GM12878 (cell line): Measurements from ENCODE around the gene CGB5. TPM values are rescaled to one million over a fixed set of nuclear protein-coding genes. Genes with fewer than 3 reads are reported as not detected.
"Not testable (repeated sequence)": the region's sequence is repeated elsewhere in the genome, so short reads cannot be mapped to it uniquely, and the experiment has no call there.

Experiments
- ATAC-seq: fragments of 200-7000 bp; cut with Tn5 transposase; 3 replicates; pipeline ENCODE4 v1.9.1; 2020; ENCODE audit warnings: mild to moderate bottlenecking, moderate library complexity
- BruUV-seq: library from RNA; stranded (reverse); fragments of 400-500 nt; replicated peaks from 2 replicates; lab custom pipeline; 2021; lab: Mats Ljungman, UMichigan
- CTCF ChIA-PET: fragments of 300-600 bp; sonication (Branson Sonifier 250); formaldehyde crosslinking; extraction: SDS; loops from one replicate; lab custom pipeline; 2021; ENCODE audit warnings: inconsistent platforms; lab: Yijun Ruan, JAX
- POLR2A ChIA-PET: fragments of 350-600 bp; formaldehyde crosslinking; extraction: SDS; loops from one replicate; lab custom pipeline; 2021; ENCODE audit warnings: inconsistent platforms; lab: Charles Lee
- RAD21 ChIA-PET: fragments of 300-600 bp; sonication (Branson Sonifier 250); formaldehyde crosslinking; loops from one replicate; lab custom pipeline; 2023; ENCODE audit warnings: antibody characterized with exemption; ENCODE audit not compliant: unreplicated experiment; lab: Charles Lee
- SMC1A ChIA-PET: fragments of 300-600 bp; sonication (Branson Sonifier 250); formaldehyde crosslinking; loops from one replicate; lab custom pipeline; 2023; ENCODE audit not compliant: unreplicated experiment, uncharacterized antibody; lab: Charles Lee
- DNase-seq: peaks from one replicate; pipeline ENCODE4 v3.0.0-alpha.2; 2011; ENCODE audit warnings: low read depth, low spot score
- FAIRE-seq: peaks from 3 replicates; lab custom pipeline; 2011; peaks lifted over from hg19 to GRCh38; lab: Jason Lieb, UNC
- H2AFZ ChIP-seq: 2 replicates; pipeline ENCODE4 v1.6.0; 2011; ENCODE audit warnings: low read depth, low read length, control low read depth; ENCODE audit not compliant: control insufficient read depth
- H3K27ac ChIP-seq: 2 replicates; pipeline ENCODE4 v1.5.1; 2011; ENCODE audit warnings: control low read depth; ENCODE audit not compliant: control insufficient read depth, insufficient read depth
- H3K27me3 ChIP-seq, 2 experiments: replicated peaks in 1 of 2; 2 replicates each; pipeline versions ENCODE4 v1.6.0 to v1.6.1; 2011; ENCODE audit warnings: low read length in 1 of 2; ENCODE audit not compliant: control insufficient read depth in 2 of 2, insufficient read depth in 2 of 2
- H3K36me3 ChIP-seq, 2 experiments: 2 replicates each; pipeline ENCODE4 v1.5.1; 2011; ENCODE audit warnings: low read length in 1 of 2; ENCODE audit not compliant: control insufficient read depth in 2 of 2, insufficient read depth in 2 of 2
- H3K4me1 ChIP-seq: 2 replicates; pipeline ENCODE4 v1.6.1; 2011; ENCODE audit warnings: mild to moderate bottlenecking, low read length, moderate library complexity, mixed read lengths; ENCODE audit not compliant: control insufficient read depth, insufficient read depth
- H3K4me2 ChIP-seq: 2 replicates; pipeline ENCODE4 v1.6.0; 2011; ENCODE audit warnings: control low read depth; ENCODE audit not compliant: control insufficient read depth, insufficient read depth
- H3K4me3 ChIP-seq: fragments of 200-600 bp; sonication (generic); 2 replicates; pipeline ENCODE4 v1.5.1; 2016
- H3K79me2 ChIP-seq: 2 replicates; pipeline ENCODE4 v1.6.0; 2011; ENCODE audit warnings: low read length; ENCODE audit not compliant: control insufficient read depth, insufficient read depth
- H3K9ac ChIP-seq: 2 replicates; pipeline ENCODE4 v1.8.0; 2011; ENCODE audit warnings: low read length, control low read depth, mixed read lengths; ENCODE audit not compliant: control insufficient read depth, insufficient read depth
- H3K9me3 ChIP-seq: replicated peaks from 3 replicates; pipeline ENCODE4 v1.5.1; 2011; ENCODE audit warnings: mild to moderate bottlenecking, low read length; ENCODE audit not compliant: control insufficient read depth, insufficient read depth
- H4K20me1 ChIP-seq: 2 replicates; pipeline ENCODE4 v1.6.0; 2011; ENCODE audit not compliant: control insufficient read depth, insufficient read depth
- POLR2AphosphoS2 ChIP-seq: IDR thresholded peaks from 2 replicates; pipeline ENCODE4 v1.6.1; 2011; ENCODE audit warnings: low read depth, mild to moderate bottlenecking, low read length, improper control_type of control experiment, moderate library complexity
- POLR2AphosphoS5 ChIP-seq: IDR thresholded peaks from 2 replicates; pipeline ENCODE4 v1.6.1; 2011; ENCODE audit warnings: mild to moderate bottlenecking, low read length, inconsistent platforms
- SMARCA5 ChIP-seq: fragments of 450-650 bp; IDR thresholded peaks from 2 replicates; pipeline ENCODE4 v1.6.1; 2017; ENCODE audit warnings: mild to moderate bottlenecking
- TARDBP ChIP-seq: IDR thresholded peaks from 2 replicates; pipeline ENCODE4 v1.6.1; 2016; ENCODE audit warnings: borderline replicate concordance
- YY1 ChIP-seq: IDR thresholded peaks from 2 replicates; pipeline ENCODE4 v1.6.1; 2011; ENCODE audit warnings: low read depth, mild to moderate bottlenecking, low read length
- ZNF207 ChIP-seq: fragments of 450-650 bp; IDR thresholded peaks from 2 replicates; pipeline ENCODE4 v1.6.1; 2014; ENCODE audit warnings: antibody characterized with exemption, mild to moderate bottlenecking, borderline replicate concordance
- WGBS: methylation state at CpG from one replicate; pipeline ENCODE4 v1.1.6; 2016; ENCODE audit warnings: low lambda C conversion rate; ENCODE audit not compliant: insufficient replicate concordance, insufficient coverage; ENCODE audit errors: missing lambda C conversion rate; 5-methylcytosine and 5-hydroxymethylcytosine counted together
- in situ Hi-C: fragments of 300-500 bp; cut with MboI; formaldehyde crosslinking; loops from 9 replicates; pipeline ENCODE4 v1.14.3; 2018; ENCODE audit warnings: mixed read lengths
- intact Hi-C: fragments of 100-400 bp; cut with micrococcal nuclease; formaldehyde crosslinking; loops from one replicate; pipeline ENCODE4 v1.14.2; 2022; ENCODE audit not compliant: unreplicated experiment
- polyA plus RNA-seq, 11 experiments: library from polyadenylated mRNA; depleted of rRNA in 4 of 11; unstranded in 6 of 11; stranded (reverse) in 5 of 11; fragments of >200 nt; fragmentation: Nextera tagmentation in 4 of 11; fragmentation: Illumina TruSeq in 1 of 11; extraction: Ambion mirVana in 4 of 11; extraction: Trizol in 1 of 11; gene quantifications; 1 replicate in 1 of 11; 2 replicates in 10 of 11; pipeline versions ENCODE4 v1.2.1 to v1.2.3, GENCODE V29; 2011 to 2016; ENCODE audit warnings: inconsistent platforms in 2 of 11, missing spikeins in 2 of 11, low read depth in 1 of 11
- total RNA-seq, 4 experiments: library from RNA; depleted of rRNA in 3 of 4; stranded (reverse); fragments of >200 nt in 3 of 4; fragmentation: Illumina TruSeq in 1 of 4; extraction: Trizol in 1 of 4; gene quantifications; 2 replicates each; pipeline versions ENCODE4 v1.2.1 to v1.2.3, GENCODE V29; 2013 to 2021
- TF ChIP-seq, protein P1 (sequence below): fragments of 450-650 bp; formaldehyde crosslinking; IDR thresholded peaks from 2 replicates; pipeline ENCODE4 v1.5.0; 2022; ENCODE audit warnings: mild to moderate bottlenecking, missing genetic modification characterization
- TF ChIP-seq, protein P2 (sequence below): IDR thresholded peaks from 2 replicates; pipeline ENCODE4 v1.6.1; 2012; ENCODE audit warnings: low read length, inconsistent platforms
- TF ChIP-seq, protein P3 (sequence below): fragments of 150-350 bp; IDR thresholded peaks from 2 replicates; pipeline ENCODE4 v1.6.1; 2016; ENCODE audit warnings: low read depth, low read length

The CGB5 gene
- total and polyA plus RNA-seq, 10 of the 15 experiments (the other 5 are each of a cell fraction or from before 2014, with no cell fraction given) = not detected

DNA sequence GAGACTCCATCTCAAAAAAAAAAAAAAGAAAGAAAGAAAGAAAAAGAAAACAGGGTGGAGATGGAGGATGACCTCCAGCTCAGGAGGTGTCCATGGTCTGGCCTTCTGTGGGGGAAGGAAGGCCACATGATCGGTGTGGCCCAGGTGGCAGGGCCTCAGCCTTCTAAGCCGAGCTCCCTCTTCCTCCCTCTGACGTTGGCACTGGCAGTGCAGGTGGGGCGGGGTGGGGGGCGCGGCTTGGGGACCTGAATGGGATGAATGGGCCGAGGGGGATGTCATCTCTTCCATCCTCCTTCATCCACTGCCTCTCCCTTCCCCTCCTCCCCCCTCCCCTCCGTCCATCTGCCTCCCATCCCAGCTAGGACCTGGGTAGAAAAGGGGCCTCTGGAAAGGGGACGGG lies 3.9 kb upstream of the CGB5 start:
- SMC1A ChIA-PET, H3K4me1 ChIP-seq, H3K27ac ChIP-seq, BruUV-seq, H4K20me1 ChIP-seq, FAIRE-seq, RAD21 ChIA-PET, H2AFZ ChIP-seq, H3K27me3 ChIP-seq, H3K4me2 ChIP-seq, DNase-seq, POLR2A ChIA-PET, H3K4me3 ChIP-seq, H3K9me3 ChIP-seq, intact Hi-C loops, H3K79me2 ChIP-seq, H3K9ac ChIP-seq, ATAC-seq, H3K36me3 ChIP-seq, CTCF ChIA-PET, in situ Hi-C loops: not testable (repeated sequence)
- 13% methylated on average over 7 of the region's 9 CpGs for WGBS

DNA sequence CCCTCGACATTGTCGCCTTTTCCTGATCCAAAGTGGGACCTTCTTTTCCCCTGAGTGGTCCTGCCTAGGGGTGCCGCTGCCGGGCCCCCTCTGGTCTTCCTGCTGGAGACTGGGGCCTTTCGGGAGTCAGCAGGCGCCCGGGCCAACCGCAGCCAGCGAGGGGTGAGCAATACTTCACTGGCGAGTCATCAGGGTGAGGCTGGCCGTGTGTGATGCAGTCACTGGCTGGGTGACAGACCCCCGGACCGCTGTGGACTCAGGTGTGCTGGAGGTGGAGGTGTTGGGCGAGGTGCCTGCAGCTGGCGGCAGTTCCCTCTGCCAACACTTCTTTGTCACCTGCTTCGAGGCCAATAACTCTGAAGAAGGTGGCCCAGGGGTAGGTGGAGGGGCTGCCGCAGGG lies 1.5 kb upstream of the CGB5 start:
- H3K4me1 ChIP-seq = no peaks in the 10 kb centered on the region
- H3K4me2 ChIP-seq = no peak overlapping the region
- no peak overlapping the region for H3K4me3 ChIP-seq
- in situ Hi-C loops = no loop called here
- ATAC-seq (no peak), DNase-seq (no peak), FAIRE-seq (no peak)
- CTCF ChIA-PET = no interaction called here
- H3K27ac ChIP-seq = no peak overlapping the region
- no peaks in the 10 kb centered on the region for H3K9me3 ChIP-seq
- H3K27me3 ChIP-seq = no peaks in the 10 kb centered on the region
- no TSS peak for BruUV-seq
- H3K9ac ChIP-seq = no peak overlapping the region
- POLR2A ChIA-PET = no interaction called here
- no peaks in the 10 kb centered on the region for H3K36me3 ChIP-seq
- H4K20me1 ChIP-seq = no peaks in the 10 kb centered on the region
- RAD21 ChIA-PET = no interaction called here
- H2AFZ ChIP-seq = no peak overlapping the region
- intact Hi-C loops = no loop called here
- SMC1A ChIA-PET = no interaction called here
- WGBS = 33% methylated on average over 17 of the region's 17 CpGs
- no peaks in the 10 kb centered on the region for H3K79me2 ChIP-seq
- TF ChIP-seq ZNF207 (no peak), TARDBP (no peak), YY1 (no peak), POLR2AphosphoS2 (no peak), SMARCA5 (no peak), POLR2AphosphoS5 (no peak)
- TF ChIP-seq, protein P1, sequence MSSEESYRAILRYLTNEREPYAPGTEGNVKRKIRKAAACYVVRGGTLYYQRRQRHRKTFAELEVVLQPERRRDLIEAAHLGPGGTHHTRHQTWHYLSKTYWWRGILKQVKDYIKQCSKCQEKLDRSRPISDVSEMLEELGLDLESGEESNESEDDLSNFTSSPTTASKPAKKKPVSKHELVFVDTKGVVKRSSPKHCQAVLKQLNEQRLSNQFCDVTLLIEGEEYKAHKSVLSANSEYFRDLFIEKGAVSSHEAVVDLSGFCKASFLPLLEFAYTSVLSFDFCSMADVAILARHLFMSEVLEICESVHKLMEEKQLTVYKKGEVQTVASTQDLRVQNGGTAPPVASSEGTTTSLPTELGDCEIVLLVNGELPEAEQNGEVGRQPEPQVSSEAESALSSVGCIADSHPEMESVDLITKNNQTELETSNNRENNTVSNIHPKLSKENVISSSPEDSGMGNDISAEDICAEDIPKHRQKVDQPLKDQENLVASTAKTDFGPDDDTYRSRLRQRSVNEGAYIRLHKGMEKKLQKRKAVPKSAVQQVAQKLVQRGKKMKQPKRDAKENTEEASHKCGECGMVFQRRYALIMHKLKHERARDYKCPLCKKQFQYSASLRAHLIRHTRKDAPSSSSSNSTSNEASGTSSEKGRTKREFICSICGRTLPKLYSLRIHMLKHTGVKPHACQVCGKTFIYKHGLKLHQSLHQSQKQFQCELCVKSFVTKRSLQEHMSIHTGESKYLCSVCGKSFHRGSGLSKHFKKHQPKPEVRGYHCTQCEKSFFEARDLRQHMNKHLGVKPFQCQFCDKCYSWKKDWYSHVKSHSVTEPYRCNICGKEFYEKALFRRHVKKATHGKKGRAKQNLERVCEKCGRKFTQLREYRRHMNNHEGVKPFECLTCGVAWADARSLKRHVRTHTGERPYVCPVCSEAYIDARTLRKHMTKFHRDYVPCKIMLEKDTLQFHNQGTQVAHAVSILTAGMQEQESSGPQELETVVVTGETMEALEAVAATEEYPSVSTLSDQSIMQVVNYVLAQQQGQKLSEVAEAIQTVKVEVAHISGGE = no peak
- TF ChIP-seq, protein P2, sequence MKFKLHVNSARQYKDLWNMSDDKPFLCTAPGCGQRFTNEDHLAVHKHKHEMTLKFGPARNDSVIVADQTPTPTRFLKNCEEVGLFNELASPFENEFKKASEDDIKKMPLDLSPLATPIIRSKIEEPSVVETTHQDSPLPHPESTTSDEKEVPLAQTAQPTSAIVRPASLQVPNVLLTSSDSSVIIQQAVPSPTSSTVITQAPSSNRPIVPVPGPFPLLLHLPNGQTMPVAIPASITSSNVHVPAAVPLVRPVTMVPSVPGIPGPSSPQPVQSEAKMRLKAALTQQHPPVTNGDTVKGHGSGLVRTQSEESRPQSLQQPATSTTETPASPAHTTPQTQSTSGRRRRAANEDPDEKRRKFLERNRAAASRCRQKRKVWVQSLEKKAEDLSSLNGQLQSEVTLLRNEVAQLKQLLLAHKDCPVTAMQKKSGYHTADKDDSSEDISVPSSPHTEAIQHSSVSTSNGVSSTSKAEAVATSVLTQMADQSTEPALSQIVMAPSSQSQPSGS = no peak
- TF ChIP-seq, protein P3, sequence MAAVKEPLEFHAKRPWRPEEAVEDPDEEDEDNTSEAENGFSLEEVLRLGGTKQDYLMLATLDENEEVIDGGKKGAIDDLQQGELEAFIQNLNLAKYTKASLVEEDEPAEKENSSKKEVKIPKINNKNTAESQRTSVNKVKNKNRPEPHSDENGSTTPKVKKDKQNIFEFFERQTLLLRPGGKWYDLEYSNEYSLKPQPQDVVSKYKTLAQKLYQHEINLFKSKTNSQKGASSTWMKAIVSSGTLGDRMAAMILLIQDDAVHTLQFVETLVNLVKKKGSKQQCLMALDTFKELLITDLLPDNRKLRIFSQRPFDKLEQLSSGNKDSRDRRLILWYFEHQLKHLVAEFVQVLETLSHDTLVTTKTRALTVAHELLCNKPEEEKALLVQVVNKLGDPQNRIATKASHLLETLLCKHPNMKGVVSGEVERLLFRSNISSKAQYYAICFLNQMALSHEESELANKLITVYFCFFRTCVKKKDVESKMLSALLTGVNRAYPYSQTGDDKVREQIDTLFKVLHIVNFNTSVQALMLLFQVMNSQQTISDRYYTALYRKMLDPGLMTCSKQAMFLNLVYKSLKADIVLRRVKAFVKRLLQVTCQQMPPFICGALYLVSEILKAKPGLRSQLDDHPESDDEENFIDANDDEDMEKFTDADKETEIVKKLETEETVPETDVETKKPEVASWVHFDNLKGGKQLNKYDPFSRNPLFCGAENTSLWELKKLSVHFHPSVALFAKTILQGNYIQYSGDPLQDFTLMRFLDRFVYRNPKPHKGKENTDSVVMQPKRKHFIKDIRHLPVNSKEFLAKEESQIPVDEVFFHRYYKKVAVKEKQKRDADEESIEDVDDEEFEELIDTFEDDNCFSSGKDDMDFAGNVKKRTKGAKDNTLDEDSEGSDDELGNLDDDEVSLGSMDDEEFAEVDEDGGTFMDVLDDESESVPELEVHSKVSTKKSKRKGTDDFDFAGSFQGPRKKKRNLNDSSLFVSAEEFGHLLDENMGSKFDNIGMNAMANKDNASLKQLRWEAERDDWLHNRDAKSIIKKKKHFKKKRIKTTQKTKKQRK = no peak
